Heart left ventricle (tissue), 16 donors: ENCODE results near the gene EML1. TPM values are rescaled to one million over a fixed set of nuclear protein-coding genes. Genes with fewer than 3 reads are reported as not detected.

Source experiments
- ATAC-seq, 4 donors: fragments of 200-7000 bp; cut with Tn5 transposase; one replicate each; pipeline ENCODE4 v1.9.1; 2020 to 2022; ENCODE audit warnings: moderate library complexity in 4 of 4, mild to moderate bottlenecking in 3 of 4, moderate number of reproducible peaks in 1 of 4
- DNase-seq, 5 donors: peaks; one replicate each; pipeline ENCODE4 v3.0.0-alpha.2; 2020
- H3K27ac ChIP-seq, 12 donors: fragments of 200-600 bp; sonication (generic) in 4 of 12; one replicate each; pipeline versions ENCODE4 v1.5.0 to v1.8.0; 2016 to 2022; ENCODE audit warnings: mild to moderate bottlenecking in 2 of 12
- H3K27me3 ChIP-seq, 9 donors: fragments of 200-600 bp; sonication (generic) in 2 of 9; one replicate each; pipeline versions ENCODE4 v1.5.1 to v1.8.0; 2016 to 2022; ENCODE audit warnings: mild to moderate bottlenecking in 3 of 9
- H3K36me3 ChIP-seq, 9 donors: fragments of 200-600 bp; sonication (generic) in 2 of 9; one replicate each; pipeline versions ENCODE4 v1.5.0 to v1.8.0; 2018 to 2022; ENCODE audit warnings: mild to moderate bottlenecking in 2 of 9
- H3K4me1 ChIP-seq, 12 donors: fragments of 200-600 bp; sonication (generic) in 4 of 12; one replicate each; pipeline versions ENCODE4 v1.5.0 to v1.8.0; 2016 to 2022; ENCODE audit warnings: mild to moderate bottlenecking in 3 of 12
- H3K4me3 ChIP-seq, 12 donors: fragments of 200-600 bp; sonication (generic) in 4 of 12; one replicate each; pipeline versions ENCODE4 v1.5.0 to v1.8.0; 2017 to 2022; ENCODE audit warnings: mild to moderate bottlenecking in 9 of 12, moderate library complexity in 4 of 12
- H3K9me3 ChIP-seq, 12 donors: fragments of 200-600 bp; sonication (generic) in 4 of 12; one replicate each; pipeline versions ENCODE4 v1.5.0 to v1.8.0; 2016 to 2022; ENCODE audit warnings: mild to moderate bottlenecking in 1 of 12
- POLR2A ChIP-seq, 2 donors: fragments of 450-650 bp; IDR thresholded peaks; one replicate each; pipeline ENCODE4 v1.6.1; 2017; ENCODE audit warnings: antibody characterized with exemption in 2 of 2, mild to moderate bottlenecking in 2 of 2, moderate library complexity in 2 of 2
- WGBS, 4 donors: extraction: QIAGEN DNeasy Blood & Tissue Kit in 2 of 4; methylation state at CpG; one replicate each; pipeline versions ENCODE4 v1.1.5 to v1.1.7; 2013 to 2018; 5-methylcytosine and 5-hydroxymethylcytosine counted together
- intact Hi-C, 10 donors: fragments of 100-400 bp; cut with DNase I; formaldehyde crosslinking; loops; one replicate each; pipeline versions ENCODE4 v1.11.1 to v1.14.2; 2022
- polyA plus RNA-seq, 2 donors: library from polyadenylated mRNA; stranded (reverse); fragments of 200-250 nt; gene quantifications; one replicate each; pipeline ENCODE4 v1.2.3, GENCODE V29; 2013
- total RNA-seq, 9 donors: library from RNA; depleted of rRNA in 2 of 9; stranded (reverse); fragments of >200 nt in 2 of 9; fragmentation: NEBNext Ultra II Directional in 3 of 9; extraction: Animal tissue kit (Norgen Biotek cat#: 25700) in 3 of 9; gene quantifications; one replicate each; pipeline versions ENCODE4 v1.1.0 to v1.2.4, GENCODE V29; 2016 to 2023
- TF ChIP-seq, protein P1 (sequence below), 12 donors: fragments of 200-600 bp; sonication (generic) in 4 of 12; IDR thresholded peaks; one replicate each; pipeline versions ENCODE4 v1.5.0 to v1.8.0; 2018 to 2022; ENCODE audit warnings: antibody characterized with exemption in 12 of 12, mild to moderate bottlenecking in 5 of 12
- donor health status: ischemic (EF 13 %, LVEDD 7.1; RV severe dilation, severe dysfunction).
- donor health status: healthy with polysubstance abuse.
- donor health status: DM: no; HTN: yes; CAD: no.
- donor health status: DM: no; HTN: no; CAD: no.
- donor health status: ischemic (EF 25% LVEDD 6.9; RV normal size, moderate dysfunction).
- donor health status: ischemic (EF 25% LVEDD 5.7; RV mildly dilated, moderate dysfunction).
- donor health status: healthy.
- donor health status: DM: yes; HTN: yes; CAD: no.
- donor health status: ischemic (EF 35%, LVEDD 5.7; RV mildly dilated, moderate dysfunction).
- donor health status: nonischemic (EF 11% LVEDD 7.7; RV severe dilation, severe dysfunction).
- donor health status: DM: yes; HTN: yes; CAD: no.
- donor health status: PGD.
- donor health status: ischemic (EF 29% LVEDD 5.4; RV normal size, mild dysfunction).
- donor health status: nonischemic (EF 23%, LVEDD 6.1; RV moderate dilation, normal function).

The EML1 gene
- total and polyA plus RNA-seq, 11 donors, result 7.4 to 49.7 (median 39.3) TPM

DNA sequence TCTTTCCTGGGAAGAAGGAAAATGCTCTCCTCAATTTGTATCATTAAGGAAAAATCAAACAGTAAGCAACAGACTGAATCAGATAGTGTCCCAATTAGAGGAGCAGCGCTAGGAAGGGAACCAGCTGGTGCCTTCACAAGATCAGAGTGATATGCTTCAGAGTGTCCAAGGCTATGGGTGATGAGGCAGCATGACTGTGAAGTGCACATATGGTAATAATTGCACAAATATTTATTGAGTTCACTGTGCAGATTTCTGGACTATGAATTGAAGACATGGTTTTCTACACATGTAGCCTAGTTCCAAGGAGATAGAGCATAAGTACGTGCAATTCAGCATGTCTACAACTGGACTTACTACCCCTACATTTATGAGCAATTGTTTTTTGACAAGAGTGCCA lies 193.2 kb downstream of the EML1 start:
- WGBS, 4 donors, result 87 to 99% (median 96%) methylated on average over 2 of the region's 2 CpGs
- H3K9me3 ChIP-seq, result peaks cover 0 to 6% (median 0%) of the 10 kb centered on the region in 12 donors
- DNase-seq (no peak), ATAC-seq (no peak)
- intact Hi-C loops, result loop anchor here in 2 of 10 donors (10.0 kb wide), 1 partner anchor 388 kb away; the partner anchor contains the start of gene WDR25 (in 2 of the 2)
- no peaks in the 10 kb centered on the region for H3K27me3 ChIP-seq
- H3K4me3 ChIP-seq, result no peak overlapping the region
- no peak overlapping the region for H3K27ac ChIP-seq
- no peaks in the 10 kb centered on the region for H3K36me3 ChIP-seq
- peaks cover 0 to 20% (median 0%) of the 10 kb centered on the region in 12 donors for H3K4me1 ChIP-seq
- TF ChIP-seq, protein P1, sequence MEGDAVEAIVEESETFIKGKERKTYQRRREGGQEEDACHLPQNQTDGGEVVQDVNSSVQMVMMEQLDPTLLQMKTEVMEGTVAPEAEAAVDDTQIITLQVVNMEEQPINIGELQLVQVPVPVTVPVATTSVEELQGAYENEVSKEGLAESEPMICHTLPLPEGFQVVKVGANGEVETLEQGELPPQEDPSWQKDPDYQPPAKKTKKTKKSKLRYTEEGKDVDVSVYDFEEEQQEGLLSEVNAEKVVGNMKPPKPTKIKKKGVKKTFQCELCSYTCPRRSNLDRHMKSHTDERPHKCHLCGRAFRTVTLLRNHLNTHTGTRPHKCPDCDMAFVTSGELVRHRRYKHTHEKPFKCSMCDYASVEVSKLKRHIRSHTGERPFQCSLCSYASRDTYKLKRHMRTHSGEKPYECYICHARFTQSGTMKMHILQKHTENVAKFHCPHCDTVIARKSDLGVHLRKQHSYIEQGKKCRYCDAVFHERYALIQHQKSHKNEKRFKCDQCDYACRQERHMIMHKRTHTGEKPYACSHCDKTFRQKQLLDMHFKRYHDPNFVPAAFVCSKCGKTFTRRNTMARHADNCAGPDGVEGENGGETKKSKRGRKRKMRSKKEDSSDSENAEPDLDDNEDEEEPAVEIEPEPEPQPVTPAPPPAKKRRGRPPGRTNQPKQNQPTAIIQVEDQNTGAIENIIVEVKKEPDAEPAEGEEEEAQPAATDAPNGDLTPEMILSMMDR (IDR thresholded peaks at IDR 0.05), result no peak
- no peak for TF ChIP-seq POLR2A (IDR thresholded peaks at IDR 0.05)

DNA sequence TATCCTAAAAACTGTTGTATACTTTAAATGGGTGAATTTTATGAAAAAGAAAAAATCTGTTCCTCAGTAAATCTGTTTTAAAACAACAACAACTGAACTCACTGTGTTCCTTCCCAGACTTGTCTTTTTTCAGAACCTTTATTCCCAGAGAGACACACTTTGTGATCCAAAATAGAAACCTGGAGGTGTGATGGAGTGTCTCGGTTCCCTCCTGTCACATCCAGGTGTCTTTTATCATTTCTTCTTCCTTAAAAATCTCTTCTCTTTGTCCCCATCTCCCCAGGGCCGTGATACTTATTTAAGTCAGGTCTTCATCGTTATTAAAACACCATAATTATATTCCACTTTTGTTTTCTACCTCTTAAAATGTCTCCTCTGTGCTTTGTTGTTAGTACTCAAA lies 195.8 kb downstream of the EML1 start:
- WGBS, 4 donors, result 75 to 80% (median 78%) methylated on average over 3 of the region's 3 CpGs
- H3K4me3 ChIP-seq, result no peak overlapping the region
- H3K27ac ChIP-seq, result no peak overlapping the region
- peaks cover 0 to 6% (median 0%) of the 10 kb centered on the region in 12 donors for H3K9me3 ChIP-seq
- no peak for ATAC-seq
- H3K36me3 ChIP-seq, result no peaks in the 10 kb centered on the region
- no peaks in the 10 kb centered on the region for H3K27me3 ChIP-seq
- TF ChIP-seq, protein P1 (IDR thresholded peaks at IDR 0.05), result no peak
- no peak for TF ChIP-seq POLR2A (IDR thresholded peaks at IDR 0.05)
- H3K4me1 ChIP-seq, result peaks cover 0 to 8% (median 0%) of the 10 kb centered on the region in 12 donors
- intact Hi-C loops, result loop anchor here in 2 of 10 donors (10.0 kb wide), 1 partner anchor 386 kb away; the partner anchor contains the start of gene WDR25 (in 2 of the 2)
- DNase-seq, result no peak

DNA sequence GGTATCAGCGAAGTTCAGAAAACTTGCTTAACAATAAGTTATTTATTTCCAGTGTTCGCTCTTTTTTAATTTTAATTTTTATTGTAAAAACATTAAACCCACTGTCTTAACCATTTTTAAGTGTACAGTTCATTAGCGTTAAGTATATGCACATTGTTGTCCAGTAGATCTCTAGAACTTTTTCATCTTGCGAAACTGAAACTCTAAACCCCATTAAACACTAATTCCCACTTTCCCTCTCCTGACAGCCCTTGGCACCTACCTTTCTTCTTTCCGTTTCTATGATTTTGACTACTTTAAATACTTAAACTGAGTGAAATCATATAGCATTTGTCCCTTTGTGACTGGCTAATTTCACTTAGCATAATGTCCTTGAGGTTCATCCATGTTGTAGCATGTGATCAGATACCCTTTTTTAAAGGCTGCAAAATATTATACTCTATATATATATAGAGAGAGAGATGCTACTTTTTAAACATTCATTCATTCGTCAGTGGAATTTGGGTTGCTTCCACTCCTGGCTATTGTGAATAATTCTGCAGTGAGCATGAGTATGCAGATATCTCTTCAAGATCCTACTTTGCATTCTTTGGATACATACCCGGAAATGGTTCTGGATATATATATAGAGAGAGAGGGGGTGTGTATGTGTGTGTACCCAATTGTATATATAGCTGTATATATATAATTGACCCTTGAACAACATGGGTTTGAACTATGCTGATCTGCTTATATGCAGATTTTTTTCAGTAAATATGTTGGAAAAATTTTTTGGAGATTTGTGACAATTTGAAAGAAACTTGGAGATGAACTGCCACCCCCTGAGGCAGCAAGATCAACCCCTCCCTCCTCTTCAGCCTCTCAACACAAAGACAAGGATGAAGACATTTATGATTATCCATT lies 197.3 kb downstream of the EML1 start:
- no peaks in the 10 kb centered on the region for H3K36me3 ChIP-seq
- WGBS, 4 donors, result 79 to 85% (median 84%) methylated on average over 7 of the region's 7 CpGs
- H3K9me3 ChIP-seq, result peaks cover 0 to 6% (median 0%) of the 10 kb centered on the region in 12 donors
- ATAC-seq, result no peak
- TF ChIP-seq, protein P1 (IDR thresholded peaks at IDR 0.05), result no peak
- TF ChIP-seq POLR2A (IDR thresholded peaks at IDR 0.05), result no peak
- H3K4me3 ChIP-seq, result no peak overlapping the region
- peaks cover 0 to 8% (median 0%) of the 10 kb centered on the region in 12 donors for H3K4me1 ChIP-seq
- H3K27me3 ChIP-seq, result no peaks in the 10 kb centered on the region
- no peak overlapping the region for H3K27ac ChIP-seq
- no peak for DNase-seq
- intact Hi-C loops, result no loop called here

DNA sequence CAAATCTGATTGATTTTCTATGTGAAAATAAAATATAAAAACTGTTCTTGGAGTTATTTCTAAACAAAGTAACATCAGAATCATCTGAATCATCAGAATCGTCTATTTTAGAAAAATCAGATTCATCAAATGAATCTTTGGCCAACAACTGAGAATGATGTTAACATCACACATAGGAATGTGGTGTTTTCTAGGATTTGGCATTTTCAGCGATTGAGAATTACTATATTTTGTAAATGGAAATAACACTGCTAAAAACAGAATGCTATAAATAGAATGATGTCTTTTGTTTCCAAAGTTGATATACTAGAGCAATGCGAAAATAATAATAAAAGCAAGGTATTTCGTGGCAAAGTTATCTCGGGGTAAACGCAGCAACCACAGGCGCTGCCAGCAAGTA lies 198.1 kb downstream of the EML1 start:
- Histone ChIP-seq H3K9me3 (peaks cover 0 to 5% (median 0%) of the 10 kb centered on the region in 12 donors), H3K4me3 (no peak overlapping the region), H3K4me1 (peaks cover 0 to 8% (median 0%) of the 10 kb centered on the region in 12 donors), H3K27ac (no peak overlapping the region), H3K36me3 (no peaks in the 10 kb centered on the region), H3K27me3 (no peaks in the 10 kb centered on the region)
- ATAC-seq, result no peak
- intact Hi-C loops, result no loop called here
- WGBS, 4 donors, result 74 to 80% (median 77%) methylated on average over 7 of the region's 7 CpGs
- no peak for TF ChIP-seq POLR2A (IDR thresholded peaks at IDR 0.05)
- TF ChIP-seq, protein P1 (IDR thresholded peaks at IDR 0.05), result no peak
- no peak for DNase-seq
